OCI-LY3 (cell line): ENCODE results near the gene PITX2.

ENCODE experiments used
- CTCF ChIP-seq: fragments of 200-600, 300-600 bp; sonication (generic); IDR thresholded peaks from 2 replicates; pipeline ENCODE4 v1.5.1; 2014; ENCODE audit warnings: antibody characterized with exemption, low read length, low read depth
- EZH2phosphoT487 ChIP-seq: fragments of 200-600 bp; shearing (Covaris generic); IDR thresholded peaks from 2 replicates; pipeline ENCODE4 v1.6.1; 2018; ENCODE audit warnings: antibody characterized with exemption, mixed run types, low read depth

GRCh38 chr4:110609044-110609750 is 13.7 kb downstream of the PITX2 start:
- TF ChIP-seq CTCF (no peak), EZH2phosphoT487 (no peak)
